Activated naive CD8-positive, alpha-beta T cell treated with anti-CD3 and anti-CD28 coated beads for 36 hours (primary cell): ENCODE results near the gene GUCY1B1. TPM values are rescaled to one million over a fixed set of nuclear protein-coding genes. Genes with fewer than 3 reads are reported as not detected.

Source experiments
- DNase-seq: peaks from one replicate; pipeline ENCODE4 v3.0.0; 2021
- H3K27ac Mint-ChIP-seq: one replicate; pipeline ENCODE4 v1.8.0; 2022; ENCODE audit warnings: mild to moderate bottlenecking, moderate library complexity, mixed read lengths
- H3K27me3 Mint-ChIP-seq: one replicate; pipeline ENCODE4 v1.8.0; 2022; ENCODE audit warnings: mild to moderate bottlenecking, mixed read lengths
- H3K36me3 Mint-ChIP-seq: one replicate; pipeline ENCODE4 v1.8.0; 2021; ENCODE audit warnings: mild to moderate bottlenecking, mixed read lengths
- H3K4me1 Mint-ChIP-seq: one replicate; pipeline ENCODE4 v1.8.0; 2021; ENCODE audit warnings: mixed read lengths
- H3K4me3 Mint-ChIP-seq: one replicate; pipeline ENCODE4 v1.8.0; 2022; ENCODE audit warnings: mild to moderate bottlenecking, moderate library complexity, mixed read lengths
- H3K9me3 Mint-ChIP-seq: one replicate; pipeline ENCODE4 v1.8.0; 2022; ENCODE audit warnings: mixed read lengths
- total RNA-seq, 2 experiments: library from RNA; stranded (reverse); gene quantifications; one replicate each; pipeline ENCODE4 v1.2.3, GENCODE V29; 2021

The GUCY1B1 gene
- total RNA-seq, 2 experiments from 2014 or later: 0.20 to 0.27 TPM

DNA sequence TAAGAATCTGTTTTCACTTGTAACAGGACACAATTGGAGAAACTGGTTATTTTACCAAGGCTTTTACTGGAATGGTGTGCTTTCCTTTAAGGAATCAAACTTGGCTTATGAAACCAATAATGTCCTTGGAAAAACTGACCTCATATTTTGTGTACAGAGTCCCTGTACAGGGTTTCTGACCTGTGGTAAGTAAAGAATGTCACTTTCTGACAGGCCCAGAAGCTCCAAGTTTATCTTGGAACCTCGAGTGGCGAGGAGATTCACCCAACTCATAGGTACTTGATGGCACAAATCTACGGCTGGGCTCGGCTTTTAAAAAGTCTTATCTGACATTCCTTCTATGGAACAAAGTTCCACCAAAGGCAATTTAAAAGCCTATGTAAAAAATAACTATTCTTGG is 90.2 kb downstream of the GUCY1B1 start:
- H3K36me3 Mint-ChIP-seq: no peaks in the 10 kb centered on the region
- no peaks in the 10 kb centered on the region for H3K4me1 Mint-ChIP-seq
- peaks cover 1% of the 10 kb centered on the region for H3K9me3 Mint-ChIP-seq
- no peak for DNase-seq
- H3K4me3 Mint-ChIP-seq: no peak overlapping the region
- H3K27ac Mint-ChIP-seq: no peak overlapping the region
- H3K27me3 Mint-ChIP-seq: peaks cover 3% of the 10 kb centered on the region

DNA sequence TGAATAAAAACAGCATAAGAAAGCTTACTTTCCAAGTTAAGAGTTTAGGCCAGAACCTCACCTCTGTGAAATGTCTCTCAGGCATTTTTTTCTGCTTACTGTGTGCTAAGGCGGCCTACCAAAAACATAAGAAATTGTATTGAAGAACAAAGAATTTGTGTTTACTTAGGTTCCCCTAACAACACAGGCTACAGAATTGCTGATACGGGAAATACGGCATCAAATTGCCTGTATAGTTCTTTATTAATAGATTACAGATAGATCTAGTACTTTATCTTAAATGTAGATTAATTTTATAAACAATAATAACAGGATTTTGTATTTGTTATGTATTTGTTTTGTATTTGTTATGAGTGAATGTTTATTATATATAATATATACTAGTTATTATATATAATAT is 94.4 kb downstream of the GUCY1B1 start:
- no peaks in the 10 kb centered on the region for H3K36me3 Mint-ChIP-seq
- H3K27ac Mint-ChIP-seq: no peak overlapping the region
- no peak for DNase-seq
- no peaks in the 10 kb centered on the region for H3K4me1 Mint-ChIP-seq
- peaks cover 12% of the 10 kb centered on the region for H3K27me3 Mint-ChIP-seq
- H3K9me3 Mint-ChIP-seq: peaks cover 1% of the 10 kb centered on the region
- no peak overlapping the region for H3K4me3 Mint-ChIP-seq

DNA sequence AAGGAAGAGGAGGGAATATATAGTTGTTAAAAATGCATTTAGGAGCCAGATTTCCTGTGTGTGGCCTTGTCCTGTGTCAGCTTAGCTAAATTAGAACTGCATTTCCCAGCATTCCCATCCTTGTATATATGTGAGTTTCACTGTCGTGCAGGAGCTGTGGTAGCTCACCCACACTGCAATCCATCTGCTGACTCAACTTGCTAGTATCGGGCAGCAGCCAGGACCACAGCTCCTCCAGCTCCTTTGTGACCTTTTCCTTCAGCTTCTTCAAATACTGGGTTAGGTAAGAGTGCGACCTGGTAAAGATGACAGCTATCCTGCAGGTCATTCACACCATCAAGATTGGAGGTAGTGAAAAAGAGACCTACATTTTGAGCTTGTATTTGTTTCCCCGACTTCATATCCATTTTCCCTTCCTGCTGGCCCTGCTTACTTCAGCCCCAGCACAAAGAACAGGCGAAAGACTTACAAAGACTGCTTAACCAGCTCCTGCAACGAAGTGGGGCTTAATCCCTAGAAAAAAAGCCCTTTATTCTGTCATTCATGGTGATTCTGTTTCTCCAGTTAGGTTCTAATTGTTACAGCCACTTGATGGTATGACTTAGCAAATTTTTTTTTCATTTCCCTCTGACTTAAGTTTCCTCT is 95.9 kb downstream of the GUCY1B1 start:
- no peak for DNase-seq
- no peak overlapping the region for H3K27ac Mint-ChIP-seq
- H3K4me1 Mint-ChIP-seq: no peaks in the 10 kb centered on the region
- H3K4me3 Mint-ChIP-seq: no peak overlapping the region
- H3K27me3 Mint-ChIP-seq: peaks cover 20% of the 10 kb centered on the region
- H3K36me3 Mint-ChIP-seq: no peaks in the 10 kb centered on the region
- H3K9me3 Mint-ChIP-seq: peaks cover 1% of the 10 kb centered on the region

DNA sequence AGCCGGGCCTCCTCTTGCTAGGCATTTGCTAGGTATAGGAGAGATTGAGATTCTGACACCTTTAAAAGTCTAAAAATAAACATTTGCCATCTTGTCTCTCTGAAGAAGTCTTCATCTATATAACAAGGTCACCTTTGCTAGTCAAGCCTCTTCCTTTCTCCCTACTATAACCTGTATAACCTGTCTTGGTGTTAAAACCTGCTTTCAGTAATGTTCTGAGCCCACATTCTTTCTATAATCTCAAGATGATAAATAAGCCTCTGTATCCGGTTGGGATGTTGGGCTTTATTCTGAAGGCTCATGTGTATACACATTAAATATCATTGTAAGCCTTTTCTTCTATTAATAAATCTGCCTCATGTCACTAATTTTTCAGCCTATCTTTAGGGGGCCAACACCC is 97.1 kb downstream of the GUCY1B1 start:
- no peak overlapping the region for H3K27ac Mint-ChIP-seq
- H3K36me3 Mint-ChIP-seq: no peaks in the 10 kb centered on the region
- H3K27me3 Mint-ChIP-seq: peaks cover 20% of the 10 kb centered on the region
- H3K4me1 Mint-ChIP-seq: no peaks in the 10 kb centered on the region
- H3K9me3 Mint-ChIP-seq: no peaks in the 10 kb centered on the region
- H3K4me3 Mint-ChIP-seq: no peak overlapping the region
- DNase-seq: no peak

Other genes with a start within 250 kb of the GUCY1B1 start
- gene GUCY1A1, start 92.2 kb upstream of the GUCY1B1 start, total RNA-seq: under 1 TPM; 0.04 to 0.14 TPM
- not detected for gene ASIC5, start 107.3 kb downstream of the GUCY1B1 start, total RNA-seq
- gene TDO2, start 144.7 kb downstream of the GUCY1B1 start, total RNA-seq: under 1 TPM; 0.16 to 0.18 TPM
- 1 to 10 TPM; 4.6 to 4.7 TPM for gene CTSO, start 194.8 kb downstream of the GUCY1B1 start, total RNA-seq